DND-41 (cell line): ENCODE measurements around the gene CARD10.

ENCODE experiments used
- ATAC-seq: fragments of 200-7000 bp; cut with Tn5 transposase; 3 replicates; pipeline ENCODE4 v1.9.1; 2021; ENCODE audit warnings: low read depth; ENCODE audit not compliant: insufficient read depth
- DNase-seq: peaks from one replicate; pipeline ENCODE4 v3.0.0-alpha.2; 2020
- H2AFZ ChIP-seq: 2 replicates; pipeline ENCODE4 v1.6.0; 2012; ENCODE audit warnings: low read depth, low read length
- H3K27ac ChIP-seq: 2 replicates; pipeline ENCODE4 v1.5.1; 2012; ENCODE audit warnings: low read length, inconsistent platforms
- H3K27me3 ChIP-seq: fragments of 200-600 bp; sonication (generic); 2 replicates; pipeline ENCODE4 v1.6.0; 2012; ENCODE audit warnings: low read length, mild to moderate bottlenecking, inconsistent platforms; ENCODE audit not compliant: insufficient read depth, poor library complexity
- H3K36me3 ChIP-seq: 2 replicates; pipeline ENCODE4 v1.5.1; 2012; ENCODE audit warnings: low read length, inconsistent platforms; ENCODE audit not compliant: insufficient read depth
- H3K4me1 ChIP-seq: 2 replicates; pipeline ENCODE4 v1.5.1; 2012; ENCODE audit warnings: mild to moderate bottlenecking, low read length; ENCODE audit not compliant: insufficient read depth
- H3K4me2 ChIP-seq: 2 replicates; pipeline ENCODE4 v1.6.0; 2012; ENCODE audit warnings: mild to moderate bottlenecking, moderate library complexity, low read length, inconsistent platforms; ENCODE audit not compliant: insufficient read depth
- H3K4me3 ChIP-seq, 2 experiments: fragments of 200-600 bp in 1 of 2; shearing (Covaris generic) in 1 of 2; 2 replicates each; pipeline ENCODE4 v1.5.1; 2012 to 2016; ENCODE audit warnings: inconsistent platforms in 2 of 2, low read length in 2 of 2, mild to moderate bottlenecking in 2 of 2, low read depth in 1 of 2, moderate library complexity in 1 of 2
- H3K79me2 ChIP-seq: 2 replicates; pipeline ENCODE4 v1.6.0; 2012; ENCODE audit warnings: low read length, inconsistent platforms; ENCODE audit not compliant: insufficient read depth
- H3K9ac ChIP-seq: 2 replicates; pipeline ENCODE4 v1.6.0; 2012; ENCODE audit warnings: low read depth, mild to moderate bottlenecking, inconsistent platforms, low read length, moderate library complexity
- H3K9me3 ChIP-seq: 2 replicates; pipeline ENCODE4 v1.5.1; 2012; ENCODE audit warnings: low read length, moderate library complexity, mild to moderate bottlenecking, inconsistent platforms; ENCODE audit not compliant: insufficient read depth, severe bottlenecking
- H4K20me1 ChIP-seq: 2 replicates; pipeline ENCODE4 v1.6.0; 2012; ENCODE audit warnings: low read length; ENCODE audit not compliant: insufficient read depth
- EZH2 ChIP-seq: IDR thresholded peaks from 3 replicates; pipeline ENCODE4 v1.6.1; 2012; ENCODE audit warnings: borderline replicate concordance, low read depth, mild to moderate bottlenecking, moderate library complexity, low read length, inconsistent platforms; ENCODE audit not compliant: severe bottlenecking
- TF ChIP-seq, protein P1 (sequence below): IDR thresholded peaks from 2 replicates; pipeline ENCODE4 v1.5.1; 2012; ENCODE audit warnings: borderline replicate concordance, low read length, moderate library complexity, mild to moderate bottlenecking; ENCODE audit not compliant: poor library complexity, severe bottlenecking; ENCODE audit errors: extremely low read depth

The CARD10 gene

DNA sequence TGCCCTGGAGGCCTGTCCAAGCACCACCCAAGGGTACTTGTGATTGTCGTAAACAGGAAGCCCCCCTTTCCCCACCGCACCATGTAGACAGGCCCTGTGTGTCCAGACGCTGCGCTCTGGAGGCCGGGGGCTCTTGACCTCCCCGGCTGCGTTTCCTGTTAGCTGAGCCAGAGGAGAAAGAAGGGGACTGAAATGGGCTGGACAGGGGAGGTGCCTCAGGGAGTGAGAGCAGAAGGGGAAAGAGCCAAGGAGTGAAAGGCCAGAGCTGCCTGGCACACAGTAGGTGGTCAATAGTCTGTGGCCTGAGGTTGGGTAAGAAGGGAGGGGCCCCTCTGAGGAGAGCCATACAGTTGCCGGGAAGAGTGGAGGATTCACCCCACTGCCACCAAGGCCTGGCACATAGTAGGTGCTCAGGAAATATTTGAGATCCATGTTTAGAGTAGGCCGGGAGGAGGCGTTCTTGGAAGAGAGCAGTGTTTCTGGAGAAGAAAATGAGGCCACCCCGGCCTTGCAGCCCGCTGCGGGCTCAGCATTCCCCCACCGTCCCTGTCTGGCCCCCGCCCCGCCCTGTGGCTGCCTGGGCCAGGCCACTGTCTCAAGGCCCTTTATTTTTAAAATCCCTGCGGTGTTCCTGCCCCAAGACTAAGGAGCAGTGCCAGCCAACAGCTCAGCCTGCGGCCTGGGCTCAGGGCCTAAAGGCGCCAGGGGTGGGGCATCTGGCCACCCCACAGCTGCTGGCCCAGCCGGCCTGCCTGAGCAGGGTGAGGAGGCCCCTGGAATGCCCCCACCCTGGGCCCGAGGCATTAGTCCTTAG, 27.4 kb upstream of the CARD10 start:
- Histone ChIP-seq H3K36me3 (no peaks in the 10 kb centered on the region), H3K9me3 (no peaks in the 10 kb centered on the region), H3K9ac (no peak overlapping the region), H3K27me3 (no peaks in the 10 kb centered on the region), H4K20me1 (peaks cover 4% of the 10 kb centered on the region), H3K27ac (no peak overlapping the region), H3K4me1 (0 out of 2 replicates have a peak, but pooled peaks cover 3% of the 10 kb centered on the region), H2AFZ (no peak overlapping the region), H3K79me2 (no peaks in the 10 kb centered on the region), H3K4me3 (no peak overlapping the region), H3K4me2 (no peak overlapping the region)
- no peak for ATAC-seq
- no peak for DNase-seq
- TF ChIP-seq, protein P1, sequence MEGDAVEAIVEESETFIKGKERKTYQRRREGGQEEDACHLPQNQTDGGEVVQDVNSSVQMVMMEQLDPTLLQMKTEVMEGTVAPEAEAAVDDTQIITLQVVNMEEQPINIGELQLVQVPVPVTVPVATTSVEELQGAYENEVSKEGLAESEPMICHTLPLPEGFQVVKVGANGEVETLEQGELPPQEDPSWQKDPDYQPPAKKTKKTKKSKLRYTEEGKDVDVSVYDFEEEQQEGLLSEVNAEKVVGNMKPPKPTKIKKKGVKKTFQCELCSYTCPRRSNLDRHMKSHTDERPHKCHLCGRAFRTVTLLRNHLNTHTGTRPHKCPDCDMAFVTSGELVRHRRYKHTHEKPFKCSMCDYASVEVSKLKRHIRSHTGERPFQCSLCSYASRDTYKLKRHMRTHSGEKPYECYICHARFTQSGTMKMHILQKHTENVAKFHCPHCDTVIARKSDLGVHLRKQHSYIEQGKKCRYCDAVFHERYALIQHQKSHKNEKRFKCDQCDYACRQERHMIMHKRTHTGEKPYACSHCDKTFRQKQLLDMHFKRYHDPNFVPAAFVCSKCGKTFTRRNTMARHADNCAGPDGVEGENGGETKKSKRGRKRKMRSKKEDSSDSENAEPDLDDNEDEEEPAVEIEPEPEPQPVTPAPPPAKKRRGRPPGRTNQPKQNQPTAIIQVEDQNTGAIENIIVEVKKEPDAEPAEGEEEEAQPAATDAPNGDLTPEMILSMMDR, result no peak
- no peak for TF ChIP-seq EZH2

DNA sequence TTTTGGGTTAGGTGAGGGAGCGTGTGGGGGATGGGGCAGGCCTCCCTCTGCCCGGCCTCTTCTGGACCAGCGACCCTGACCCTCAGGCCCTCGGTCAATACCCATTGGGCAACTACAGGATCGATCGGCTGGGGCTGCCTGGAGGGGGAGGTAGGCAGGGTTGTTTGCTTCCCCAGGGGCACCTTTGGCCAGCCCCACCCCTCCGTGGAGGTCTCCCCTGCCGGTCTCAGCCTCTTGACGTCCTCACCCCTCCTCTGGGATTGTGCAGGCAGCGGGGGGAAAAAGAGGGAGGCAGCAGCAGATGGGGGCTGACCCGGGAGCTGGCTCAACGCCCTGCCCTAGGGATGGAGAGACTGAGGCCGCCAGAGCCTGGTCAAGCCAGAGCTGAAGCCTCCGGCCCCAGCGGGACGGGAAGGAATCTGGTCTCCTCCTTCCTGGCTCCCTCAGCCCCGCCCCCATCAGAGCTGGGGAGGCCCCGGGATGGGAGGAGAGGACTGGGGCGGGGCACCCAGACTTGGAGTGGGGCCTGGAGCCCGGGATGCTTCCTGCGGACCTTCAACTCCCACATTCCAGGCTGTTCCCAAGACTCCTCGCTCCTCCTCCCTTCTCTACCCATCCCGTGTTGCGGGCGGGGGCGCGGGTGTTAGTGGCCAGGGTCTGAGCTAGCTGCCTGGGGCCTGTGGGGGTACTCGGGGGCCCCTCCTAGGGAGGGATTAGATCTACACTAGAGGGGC, 26.7 kb upstream of the CARD10 start:
- H3K79me2 ChIP-seq, result no peaks in the 10 kb centered on the region
- no peak overlapping the region for H3K27ac ChIP-seq
- no peak overlapping the region for H2AFZ ChIP-seq
- no peak overlapping the region for H3K9ac ChIP-seq
- DNase-seq (no peak), ATAC-seq (no peak)
- H3K9me3 ChIP-seq, result no peaks in the 10 kb centered on the region
- no peak overlapping the region for H3K4me3 ChIP-seq
- peaks cover 4% of the 10 kb centered on the region for H4K20me1 ChIP-seq
- 0 out of 2 replicates have a peak, but pooled peaks cover 3% of the 10 kb centered on the region for H3K4me1 ChIP-seq
- H3K36me3 ChIP-seq, result no peaks in the 10 kb centered on the region
- H3K4me2 ChIP-seq, result no peak overlapping the region
- no peaks in the 10 kb centered on the region for H3K27me3 ChIP-seq
- TF ChIP-seq, protein P1, result no peak
- no peak for TF ChIP-seq EZH2

DNA sequence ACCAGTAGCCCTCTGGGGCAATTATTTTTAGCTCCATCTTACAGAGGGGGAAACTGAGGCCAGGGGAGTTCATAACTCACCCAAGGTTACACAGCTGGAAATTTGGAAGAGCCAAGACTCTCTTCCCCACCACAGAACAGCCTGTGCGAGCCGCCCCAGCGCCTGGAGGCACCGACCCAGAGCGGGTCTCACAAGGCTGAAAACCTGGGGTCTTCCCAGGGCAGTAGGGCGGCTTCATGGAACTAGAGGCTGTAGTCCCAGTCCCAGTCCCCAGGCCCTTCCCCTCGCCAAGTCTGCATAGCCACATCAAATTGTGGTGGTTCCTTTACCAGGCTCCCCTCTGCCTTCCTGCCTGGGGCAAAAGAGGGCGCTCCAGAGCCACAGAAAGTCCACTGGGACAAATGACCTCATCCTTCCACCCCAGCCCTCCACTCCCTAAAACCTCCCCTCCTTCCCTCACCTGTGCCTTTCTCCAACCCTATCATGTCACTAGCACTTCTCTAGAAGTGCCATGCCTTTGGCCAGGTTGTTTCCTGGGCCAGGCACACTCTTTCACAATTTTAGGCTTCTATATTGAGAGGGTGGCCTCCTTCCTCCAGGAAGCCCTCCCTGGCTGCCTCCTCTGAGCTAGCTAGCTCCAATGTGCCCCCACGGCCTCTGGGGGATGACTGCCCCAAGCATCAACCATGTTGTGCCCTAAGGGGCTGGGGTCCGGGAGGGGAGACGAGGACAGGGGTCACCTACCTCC, 25.9 kb upstream of the CARD10 start:
- no peak overlapping the region for H3K9ac ChIP-seq
- peaks cover 4% of the 10 kb centered on the region for H4K20me1 ChIP-seq
- H3K4me2 ChIP-seq, result no peak overlapping the region
- no peaks in the 10 kb centered on the region for H3K27me3 ChIP-seq
- H3K9me3 ChIP-seq, result no peaks in the 10 kb centered on the region
- H2AFZ ChIP-seq, result no peak overlapping the region
- no peaks in the 10 kb centered on the region for H3K79me2 ChIP-seq
- no peak overlapping the region for H3K4me3 ChIP-seq
- DNase-seq, result peak; percentile 34
- TF ChIP-seq, protein P1, result peak; percentile 67
- TF ChIP-seq EZH2, result no peak
- no peak overlapping the region for H3K27ac ChIP-seq
- peak; percentile 39; the same call in 1 of the 3 replicates for ATAC-seq
- H3K4me1 ChIP-seq, result 0 out of 2 replicates have a peak, but pooled peaks cover 3% of the 10 kb centered on the region
- H3K36me3 ChIP-seq, result no peaks in the 10 kb centered on the region
